Mucosa of stomach (tissue), 1 donor: ENCODE measurements around the gene TMEM182.

Source experiments
- H3K27me3 ChIP-seq: one replicate; pipeline ENCODE4 v1.7.0; 2013; ENCODE audit warnings: mild to moderate bottlenecking, low read length; ENCODE audit not compliant: control insufficient read depth, insufficient read depth
- H3K36me3 ChIP-seq: one replicate; pipeline ENCODE4 v1.7.0; 2013; ENCODE audit warnings: low read length; ENCODE audit not compliant: control insufficient read depth, insufficient read depth
- H3K4me1 ChIP-seq: one replicate; pipeline ENCODE4 v1.7.0; 2013; ENCODE audit warnings: mild to moderate bottlenecking, low read length; ENCODE audit not compliant: control insufficient read depth, insufficient read depth
- H3K4me3 ChIP-seq: one replicate; pipeline ENCODE4 v1.7.0; 2013; ENCODE audit warnings: low read length
- H3K9ac ChIP-seq: one replicate; pipeline ENCODE4 v1.7.0; 2013; ENCODE audit warnings: mild to moderate bottlenecking, low read length, moderate library complexity
- H3K9me3 ChIP-seq: one replicate; pipeline ENCODE4 v1.7.0; 2013; ENCODE audit warnings: mild to moderate bottlenecking, low read length, moderate library complexity; ENCODE audit not compliant: control insufficient read depth
- donor health status: Pancreatic carcinoma.

TMEM182 gene

GRCh38 chr2:102772659-102773058 lies 10.8 kb downstream of the TMEM182 start:
- Histone ChIP-seq H3K4me1 (no peaks in the 10 kb centered on the region), H3K4me3 (no peak overlapping the region), H3K36me3 (no peaks in the 10 kb centered on the region), H3K9ac (no peak overlapping the region), H3K27me3 (no peaks in the 10 kb centered on the region), H3K9me3 (no peaks in the 10 kb centered on the region)

DNA sequence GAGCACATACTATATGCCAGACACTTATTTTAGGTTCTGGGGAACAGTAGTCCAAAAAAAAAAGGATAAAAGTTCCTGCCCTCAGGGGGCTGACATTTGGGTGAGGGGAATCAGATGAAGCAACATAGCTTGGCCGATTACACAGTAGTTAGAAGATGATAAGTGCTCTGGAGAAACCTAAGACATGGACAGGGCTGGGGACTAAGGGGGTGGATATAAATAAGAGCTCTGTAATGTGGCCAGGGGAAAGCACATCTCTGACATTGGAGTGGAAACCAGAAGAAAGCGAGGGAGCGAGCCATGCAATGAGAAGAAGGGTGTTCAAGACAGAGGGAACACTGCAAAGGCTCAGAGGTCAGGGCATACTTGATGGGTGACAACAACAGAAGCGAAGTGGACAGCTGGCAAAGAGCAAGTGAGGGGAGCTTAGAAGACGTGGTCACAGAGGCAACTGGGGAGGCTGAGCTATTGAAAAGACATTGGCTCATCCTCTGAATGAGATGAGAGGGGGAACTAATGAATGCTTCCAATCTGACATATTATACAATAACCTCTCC lies 11.4 kb downstream of the TMEM182 start:
- no peak overlapping the region for H3K9ac ChIP-seq
- no peak overlapping the region for H3K4me3 ChIP-seq
- H3K27me3 ChIP-seq: no peaks in the 10 kb centered on the region
- H3K36me3 ChIP-seq: no peaks in the 10 kb centered on the region
- H3K4me1 ChIP-seq: no peaks in the 10 kb centered on the region
- H3K9me3 ChIP-seq: no peaks in the 10 kb centered on the region

- Histone ChIP-seq H3K4me3 (no peak overlapping the region), H3K4me1 (peaks cover 5% of the 10 kb centered on the region), H3K27me3 (no peaks in the 10 kb centered on the region), H3K9me3 (no peaks in the 10 kb centered on the region), H3K36me3 (no peaks in the 10 kb centered on the region), H3K9ac (no peak overlapping the region)
These were observed 16.4 kb downstream of the TMEM182 start for GRCh38 chr2:102778260-102778659.

- no peak overlapping the region for H3K9ac ChIP-seq
- H3K4me1 ChIP-seq: peaks cover 5% of the 10 kb centered on the region
- H3K4me3 ChIP-seq: no peak overlapping the region
- no peaks in the 10 kb centered on the region for H3K9me3 ChIP-seq
- no peaks in the 10 kb centered on the region for H3K36me3 ChIP-seq
- no peaks in the 10 kb centered on the region for H3K27me3 ChIP-seq
These were observed 18.6 kb downstream of the TMEM182 start for GRCh38 chr2:102780467-102780866.

DNA sequence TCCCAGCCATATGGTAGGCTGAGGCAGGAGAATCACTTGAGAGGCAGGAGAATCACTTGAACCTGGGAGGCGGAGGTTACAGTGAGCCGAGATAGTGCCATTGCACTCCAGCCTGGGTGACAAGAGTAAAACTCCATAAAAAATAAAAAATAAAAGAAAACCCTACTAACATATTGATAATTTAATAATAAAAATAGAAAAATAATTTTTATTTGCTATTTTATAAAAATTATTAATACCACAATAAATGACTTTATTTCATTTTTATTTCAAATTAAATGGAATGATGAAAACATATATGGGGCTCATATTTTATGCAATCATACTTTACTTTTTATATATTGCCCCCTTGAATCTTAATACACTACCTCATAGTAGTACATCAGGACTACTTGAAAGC lies 20.4 kb downstream of the TMEM182 start:
- Histone ChIP-seq H3K4me1 (peaks cover 5% of the 10 kb centered on the region), H3K4me3 (no peak overlapping the region), H3K27me3 (no peaks in the 10 kb centered on the region), H3K36me3 (no peaks in the 10 kb centered on the region), H3K9ac (no peak overlapping the region), H3K9me3 (no peaks in the 10 kb centered on the region)

- no peaks in the 10 kb centered on the region for H3K36me3 ChIP-seq
- no peaks in the 10 kb centered on the region for H3K9me3 ChIP-seq
- H3K4me1 ChIP-seq: peaks cover 5% of the 10 kb centered on the region
- no peak overlapping the region for H3K4me3 ChIP-seq
- no peaks in the 10 kb centered on the region for H3K27me3 ChIP-seq
- H3K9ac ChIP-seq: no peak overlapping the region
These were observed 21.1 kb downstream of the TMEM182 start for GRCh38 chr2:102782933-102783332.

DNA sequence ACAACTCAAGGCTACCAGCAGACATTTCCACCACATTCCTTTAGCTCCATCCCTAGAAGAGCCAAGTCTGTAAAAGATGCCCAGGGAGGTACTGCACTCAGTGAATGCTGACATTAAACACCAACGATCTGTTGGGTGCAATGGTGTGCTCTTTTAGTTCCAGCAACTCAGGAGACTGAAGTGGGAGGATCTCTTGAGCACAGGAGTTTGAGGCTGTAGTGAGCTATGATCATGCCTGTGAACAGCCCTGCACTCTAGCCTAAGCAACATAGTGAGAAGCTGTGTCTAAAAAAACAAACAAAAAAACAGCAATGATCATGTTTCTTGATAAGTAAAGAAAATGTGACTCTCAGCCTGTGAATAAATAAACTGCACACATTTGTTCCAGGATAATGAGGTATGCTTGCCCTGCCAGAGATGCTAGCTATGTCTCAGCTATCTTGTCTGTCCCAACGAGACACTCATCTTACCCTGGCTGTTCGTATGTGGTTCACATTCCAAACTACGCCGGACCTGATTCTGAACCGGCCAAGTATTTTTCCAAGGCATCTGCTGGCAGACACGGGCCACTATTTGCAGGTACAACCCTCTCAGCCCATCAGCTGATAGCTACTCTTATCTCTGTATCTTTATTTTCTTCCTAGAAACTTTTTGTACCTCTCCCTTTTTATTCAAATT lies 21.8 kb downstream of the TMEM182 start:
- Histone ChIP-seq H3K9ac (no peak overlapping the region), H3K9me3 (no peaks in the 10 kb centered on the region), H3K27me3 (no peaks in the 10 kb centered on the region), H3K36me3 (no peaks in the 10 kb centered on the region), H3K4me1 (peaks cover 5% of the 10 kb centered on the region), H3K4me3 (no peak overlapping the region)

- Histone ChIP-seq H3K36me3 (no peaks in the 10 kb centered on the region), H3K4me1 (peaks cover 5% of the 10 kb centered on the region), H3K9ac (no peak overlapping the region), H3K9me3 (no peaks in the 10 kb centered on the region), H3K27me3 (no peaks in the 10 kb centered on the region), H3K4me3 (no peak overlapping the region)
These were observed 23.1 kb downstream of the TMEM182 start for GRCh38 chr2:102784940-102785339.

DNA sequence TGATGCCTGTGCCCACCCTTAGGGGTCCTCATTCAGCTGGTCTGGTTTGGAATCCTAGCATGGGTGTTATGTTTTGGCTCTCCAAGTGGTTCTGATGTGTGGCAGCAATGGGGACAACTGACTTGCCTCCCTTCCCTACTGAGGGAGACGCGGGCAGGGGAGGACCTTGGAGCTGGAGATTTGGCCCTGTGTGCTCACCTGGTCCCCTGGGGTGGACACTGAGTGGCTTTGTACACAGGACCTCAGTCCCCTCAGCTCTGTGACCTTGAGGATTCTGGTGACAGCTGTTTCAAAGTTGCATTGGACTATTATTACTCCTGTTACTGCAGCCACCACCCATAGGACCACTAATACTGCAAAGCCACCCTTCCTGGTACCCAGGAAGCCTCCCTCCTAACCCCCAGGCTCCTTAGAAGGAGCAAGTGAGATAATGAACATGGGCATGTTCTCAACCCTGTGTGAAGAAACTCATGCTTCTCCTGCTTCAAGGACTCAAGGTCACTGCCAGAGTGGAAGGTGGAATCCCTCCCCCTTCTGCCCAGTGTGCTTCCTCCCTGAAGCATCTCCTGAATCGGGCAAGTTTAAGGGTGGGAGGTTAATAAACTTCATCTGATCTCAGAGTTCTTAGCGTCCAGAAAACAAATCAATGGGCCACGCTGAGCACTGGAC lies 26.5 kb downstream of the TMEM182 start:
- Histone ChIP-seq H3K4me3 (no peak overlapping the region), H3K27me3 (no peaks in the 10 kb centered on the region), H3K36me3 (no peaks in the 10 kb centered on the region), H3K9me3 (no peaks in the 10 kb centered on the region), H3K4me1 (no peaks in the 10 kb centered on the region), H3K9ac (no peak overlapping the region)

- H3K9me3 ChIP-seq: no peaks in the 10 kb centered on the region
- H3K9ac ChIP-seq: no peak overlapping the region
- no peaks in the 10 kb centered on the region for H3K4me1 ChIP-seq
- H3K36me3 ChIP-seq: no peaks in the 10 kb centered on the region
- no peaks in the 10 kb centered on the region for H3K27me3 ChIP-seq
- H3K4me3 ChIP-seq: no peak overlapping the region
These were observed 27.0 kb downstream of the TMEM182 start for GRCh38 chr2:102788885-102789260.

DNA sequence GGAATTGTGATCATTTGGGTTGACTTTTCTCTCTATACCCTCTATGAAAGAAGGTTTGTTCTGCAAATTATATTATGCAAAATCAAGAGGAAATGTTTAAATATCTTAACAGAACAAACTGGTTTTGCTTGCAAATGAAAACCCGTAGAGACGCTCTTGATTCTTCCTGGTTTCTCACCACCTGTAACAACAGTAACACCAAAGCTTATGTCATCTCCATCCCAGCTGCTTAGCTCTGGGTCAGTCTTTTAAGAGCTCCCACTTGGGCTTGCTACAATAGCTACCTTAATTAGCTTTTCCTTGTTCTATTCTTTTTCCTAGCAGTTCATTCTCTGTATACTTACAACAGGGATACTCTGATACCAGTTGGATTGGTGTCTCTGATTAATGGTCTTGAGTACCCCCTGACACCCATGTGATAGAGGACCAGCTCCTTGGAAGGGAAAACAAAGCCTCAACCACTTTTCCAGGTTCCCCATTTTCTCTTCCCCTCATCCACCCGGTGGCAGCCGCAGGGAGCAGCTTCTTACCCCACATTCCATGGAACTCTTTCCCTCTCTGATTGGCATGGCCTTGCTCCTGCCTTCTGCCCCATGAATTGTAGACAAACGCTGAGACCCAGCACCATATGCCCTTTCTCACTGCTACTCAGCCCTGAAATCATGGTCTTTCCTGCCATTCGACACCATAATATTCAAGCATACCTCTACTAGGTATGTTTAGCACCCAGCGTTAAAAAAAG lies 27.7 kb downstream of the TMEM182 start:
- Histone ChIP-seq H3K36me3 (no peaks in the 10 kb centered on the region), H3K9ac (no peak overlapping the region), H3K9me3 (no peaks in the 10 kb centered on the region), H3K4me3 (no peak overlapping the region), H3K4me1 (no peaks in the 10 kb centered on the region), H3K27me3 (no peaks in the 10 kb centered on the region)

DNA sequence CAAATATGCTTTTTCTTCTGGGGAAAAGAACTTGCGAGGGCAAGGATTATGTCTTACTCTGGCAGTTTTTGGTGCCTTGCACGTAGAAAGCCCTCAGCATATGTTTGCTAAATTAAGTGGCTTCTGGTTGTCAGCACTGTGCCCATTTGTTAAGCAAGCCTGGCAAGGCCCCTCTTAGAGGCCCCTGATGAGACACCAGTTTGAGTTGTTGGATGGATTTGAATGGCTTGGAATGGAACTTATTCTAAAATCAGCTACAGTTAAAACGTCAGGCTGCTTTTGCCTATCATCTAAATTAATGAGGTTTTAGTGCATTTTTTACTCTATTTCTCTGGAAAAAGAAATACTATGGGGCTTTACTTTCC lies 28.2 kb downstream of the TMEM182 start:
- Histone ChIP-seq H3K9me3 (no peaks in the 10 kb centered on the region), H3K4me3 (no peak overlapping the region), H3K9ac (no peak overlapping the region), H3K4me1 (no peaks in the 10 kb centered on the region), H3K36me3 (no peaks in the 10 kb centered on the region), H3K27me3 (no peaks in the 10 kb centered on the region)
